Esophagus muscularis mucosa (tissue), 4 donors: ENCODE measurements around the gene LPCAT3. TPM values are rescaled to one million over a fixed set of nuclear protein-coding genes. Genes with fewer than 3 reads are reported as not detected.
"Not testable (repeated sequence)": the region's sequence is repeated elsewhere in the genome, so short reads cannot be mapped to it uniquely, and the experiment has no call there.

ENCODE experiments used
- DNase-seq: peaks from one replicate; pipeline ENCODE4 v3.0.0-alpha.2; 2017; ENCODE audit errors: extremely low spot score
- H3K27ac ChIP-seq, 4 donors: fragments of 200-600 bp; sonication (generic); replicated peaks in 1 of 4; 1 replicate in 3 of 4; 2 replicates in 1 of 4; pipeline ENCODE4 v1.5.1; 2016 to 2019; ENCODE audit warnings: mild to moderate bottlenecking in 1 of 4
- H3K27me3 ChIP-seq, 4 donors: fragments of 200-600 bp; sonication (generic); one replicate each; pipeline versions ENCODE4 v1.5.1 to v1.6.0; 2016 to 2019
- H3K36me3 ChIP-seq, 4 donors: fragments of 200-600 bp; sonication (generic); one replicate each; pipeline ENCODE4 v1.5.1; 2016 to 2019
- H3K4me1 ChIP-seq, 4 donors: fragments of 200-600 bp; sonication (generic); one replicate each; pipeline ENCODE4 v1.5.1; 2016 to 2019
- H3K4me3 ChIP-seq, 4 donors: fragments of 200-600 bp; sonication (generic); 1 replicate in 2 of 4; 2 replicates in 2 of 4; pipeline ENCODE4 v1.5.1; 2016 to 2019; ENCODE audit warnings: mild to moderate bottlenecking in 4 of 4, moderate library complexity in 1 of 4
- H3K9me3 ChIP-seq, 4 donors: fragments of 200-600 bp; sonication (generic); 1 replicate in 3 of 4; 2 replicates in 1 of 4; pipeline ENCODE4 v1.5.1; 2016 to 2019
- CTCF ChIP-seq, 3 experiments: fragments of 200-600 bp in 2 of 3; fragments of 450-650 bp in 1 of 3; sonication (generic) in 2 of 3; IDR thresholded peaks; one replicate each; pipeline ENCODE4 v1.5.1; 2017 to 2019; ENCODE audit warnings: antibody characterized with exemption in 3 of 3, mild to moderate bottlenecking in 2 of 3, moderate library complexity in 1 of 3
- EP300 ChIP-seq: sonication (generic); formaldehyde crosslinking; IDR thresholded peaks from one replicate; pipeline ENCODE4 v1.6.1; 2017; ENCODE audit warnings: antibody characterized with exemption
- POLR2A ChIP-seq: fragments of 450-650 bp; IDR thresholded peaks from one replicate; pipeline ENCODE4 v1.6.1; 2017; ENCODE audit warnings: antibody characterized with exemption, moderate library complexity, mild to moderate bottlenecking, low read depth
- POLR2AphosphoS5 ChIP-seq, 2 donors: sonication (generic); formaldehyde crosslinking; IDR thresholded peaks; one replicate each; pipeline ENCODE4 v1.6.1; 2017; ENCODE audit warnings: antibody characterized with exemption in 2 of 2
- WGBS: methylation state at CpG from one replicate; pipeline ENCODE4 v1.1.5; 2018; 5-methylcytosine and 5-hydroxymethylcytosine counted together
- intact Hi-C: fragments of 100-400 bp; cut with DNase I; formaldehyde crosslinking; loops from one replicate; pipeline ENCODE4 v1.15.1; 2023
- total RNA-seq, 4 donors: library from RNA; depleted of rRNA; stranded (reverse); fragments of >200 nt; gene quantifications; one replicate each; pipeline versions ENCODE4 v1.1.0 to v1.2.1, GENCODE V29; 2016

LPCAT3 gene
- total RNA-seq, 4 donors from 2014 or later, result 21.6 to 33.3 (median 26.2) TPM

DNA sequence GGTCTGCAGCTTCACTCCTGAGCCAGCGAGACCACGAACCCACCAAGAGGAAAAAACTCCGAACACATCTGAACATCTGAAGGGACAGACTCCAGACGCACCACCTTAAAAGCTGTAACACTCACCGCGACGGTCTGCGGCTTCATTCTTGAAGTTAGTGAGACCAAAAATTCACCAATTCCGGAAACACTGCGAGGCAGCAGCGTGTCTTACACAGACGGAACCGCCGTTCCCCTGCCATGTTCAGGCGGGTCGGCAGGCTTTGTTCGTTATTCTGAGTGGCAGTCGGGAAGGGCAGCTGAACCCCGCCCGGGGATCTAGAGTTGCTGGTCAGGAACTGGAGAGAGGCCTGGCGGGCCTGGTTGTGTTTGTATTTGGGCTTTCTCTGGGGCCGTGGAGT lies 20.3 kb upstream of the LPCAT3 start:
- 95% methylated on average over 22 of the region's 22 CpGs for WGBS
- no peak for DNase-seq
- no peaks in the 10 kb centered on the region for H3K9me3 ChIP-seq
- H3K4me1 ChIP-seq, result peaks cover 0 to 3% (median 0%) of the 10 kb centered on the region in 4 donors
- no peak for TF ChIP-seq POLR2AphosphoS5 (IDR thresholded peaks at IDR 0.05)
- no peak for TF ChIP-seq CTCF (IDR thresholded peaks at IDR 0.05)
- TF ChIP-seq EP300, result no peak
- TF ChIP-seq POLR2A, result no peak
- H3K27me3 ChIP-seq, result no peaks in the 10 kb centered on the region
- no peak overlapping the region for H3K27ac ChIP-seq
- no peaks in the 10 kb centered on the region for H3K36me3 ChIP-seq
- intact Hi-C loops, result no loop called here
- H3K4me3 ChIP-seq, result no peak overlapping the region

DNA sequence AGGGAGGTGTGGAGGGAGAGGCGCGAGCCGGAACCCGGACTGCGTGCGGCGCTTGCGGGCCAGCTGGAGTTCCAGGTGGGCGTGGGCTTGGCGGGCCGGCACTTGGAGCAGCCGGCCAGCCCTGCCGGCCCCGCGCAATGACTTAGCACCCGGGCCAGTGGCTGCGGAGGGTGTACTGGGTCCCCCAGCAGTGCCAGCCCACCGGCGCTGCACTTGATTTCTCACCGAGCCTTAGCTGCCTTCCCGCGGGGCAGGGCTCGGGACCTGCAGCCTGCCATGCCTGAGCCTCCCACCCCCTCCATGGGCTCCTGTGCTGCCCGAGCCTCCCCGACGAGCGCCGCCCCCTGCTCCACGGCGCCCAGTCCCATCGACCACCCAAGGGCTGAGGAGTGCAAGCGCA lies 19.1 kb upstream of the LPCAT3 start:
- 95% methylated on average over 16 of the region's 32 CpGs for WGBS
- H3K9me3 ChIP-seq, H3K27me3 ChIP-seq, H3K4me3 ChIP-seq, DNase-seq, H3K4me1 ChIP-seq, H3K36me3 ChIP-seq, intact Hi-C loops, H3K27ac ChIP-seq: not testable (repeated sequence)

- no peaks in the 10 kb centered on the region for H3K9me3 ChIP-seq
- no peaks in the 10 kb centered on the region for H3K4me1 ChIP-seq
- H3K36me3 ChIP-seq, result no peaks in the 10 kb centered on the region
- TF ChIP-seq CTCF (IDR thresholded peaks at IDR 0.05), result no peak
- no peak for TF ChIP-seq POLR2A
- TF ChIP-seq EP300, result no peak
- no peak for TF ChIP-seq POLR2AphosphoS5 (IDR thresholded peaks at IDR 0.05)
- no peak for DNase-seq
- H3K27me3 ChIP-seq, result no peaks in the 10 kb centered on the region
- H3K4me3 ChIP-seq, result no peak overlapping the region
- 65% methylated on average over 2 of the region's 2 CpGs for WGBS
- intact Hi-C loops, result no loop called here
- no peak overlapping the region for H3K27ac ChIP-seq
Observed at GRCh38 chr12:7035463-7035862, 17.2 kb upstream of the LPCAT3 start.

GRCh38 chr12:7034464-7034863 lies 16.2 kb upstream of the LPCAT3 start:
- WGBS, result 67% methylated on average over 1 of the region's 1 CpG
- no peaks in the 10 kb centered on the region for H3K9me3 ChIP-seq
- H3K4me3 ChIP-seq, result no peak overlapping the region
- H3K27me3 ChIP-seq, result no peaks in the 10 kb centered on the region
- no peaks in the 10 kb centered on the region for H3K36me3 ChIP-seq
- intact Hi-C loops, result no loop called here
- no peak for TF ChIP-seq CTCF (IDR thresholded peaks at IDR 0.05)
- no peak for TF ChIP-seq POLR2A
- TF ChIP-seq EP300, result no peak
- TF ChIP-seq POLR2AphosphoS5 (IDR thresholded peaks at IDR 0.05), result no peak
- no peaks in the 10 kb centered on the region for H3K4me1 ChIP-seq
- no peak for DNase-seq
- no peak overlapping the region for H3K27ac ChIP-seq

- Histone ChIP-seq H3K4me3 (no peak overlapping the region), H3K9me3 (no peaks in the 10 kb centered on the region), H3K27ac (no peak overlapping the region), H3K36me3 (no peaks in the 10 kb centered on the region), H3K4me1 (no peaks in the 10 kb centered on the region), H3K27me3 (no peaks in the 10 kb centered on the region)
- no peak for TF ChIP-seq POLR2AphosphoS5 (IDR thresholded peaks at IDR 0.05)
- intact Hi-C loops, result no loop called here
- no peak for DNase-seq
- 70% methylated on average over 2 of the region's 2 CpGs for WGBS
Observed at GRCh38 chr12:7032990-7033389, 14.7 kb upstream of the LPCAT3 start.

GRCh38 chr12:7031306-7031705 lies 13.0 kb upstream of the LPCAT3 start:
- no CpG with 5 or more reads among the region's 6 CpGs for WGBS
- no peaks in the 10 kb centered on the region for H3K27me3 ChIP-seq
- no peaks in the 10 kb centered on the region for H3K36me3 ChIP-seq
- TF ChIP-seq POLR2A (no peak), POLR2AphosphoS5 (IDR thresholded peaks at IDR 0.05) (no peak), CTCF (IDR thresholded peaks at IDR 0.05) (no peak)
- intact Hi-C loops, result no loop called here
- no peak overlapping the region for H3K4me3 ChIP-seq
- H3K9me3 ChIP-seq, result no peaks in the 10 kb centered on the region
- DNase-seq, result no peak
- H3K4me1 ChIP-seq, result no peaks in the 10 kb centered on the region
- H3K27ac ChIP-seq, result no peak overlapping the region
